Measurements from ENCODE around the gene GCAT.

GRCh38 chr22:37771702-37772427, 35.9 kb upstream of the GCAT start:
- TF ChIP-seq CTCF (IDR thresholded peaks at IDR 0.05) (no peak), POLR2A (IDR thresholded peaks at IDR 0.05) (no peak)

Measured in body of pancreas (tissue), 4 donors.